GM18951 (cell line): ENCODE results near the gene DNM3.
"Not testable (repeated sequence)": the region's sequence is repeated elsewhere in the genome, so short reads cannot be mapped to it uniquely, and the experiment has no call there.

Experiments used
- POLR2A ChIP-seq: IDR thresholded peaks from 4 replicates; pipeline ENCODE4 v1.6.1; 2011; ENCODE audit warnings: mild to moderate bottlenecking; ENCODE audit not compliant: insufficient read length, insufficient read depth; ENCODE audit errors: extremely low read depth
- in situ Hi-C: fragments of 300-500 bp; cut with MboI; formaldehyde crosslinking; loops from one replicate; pipeline ENCODE4 v1.12.0; 2022; ENCODE audit warnings: low sequenced_read_pairs, mixed read lengths, inconsistent platforms; ENCODE audit not compliant: unreplicated experiment

Gene DNM3

DNA sequence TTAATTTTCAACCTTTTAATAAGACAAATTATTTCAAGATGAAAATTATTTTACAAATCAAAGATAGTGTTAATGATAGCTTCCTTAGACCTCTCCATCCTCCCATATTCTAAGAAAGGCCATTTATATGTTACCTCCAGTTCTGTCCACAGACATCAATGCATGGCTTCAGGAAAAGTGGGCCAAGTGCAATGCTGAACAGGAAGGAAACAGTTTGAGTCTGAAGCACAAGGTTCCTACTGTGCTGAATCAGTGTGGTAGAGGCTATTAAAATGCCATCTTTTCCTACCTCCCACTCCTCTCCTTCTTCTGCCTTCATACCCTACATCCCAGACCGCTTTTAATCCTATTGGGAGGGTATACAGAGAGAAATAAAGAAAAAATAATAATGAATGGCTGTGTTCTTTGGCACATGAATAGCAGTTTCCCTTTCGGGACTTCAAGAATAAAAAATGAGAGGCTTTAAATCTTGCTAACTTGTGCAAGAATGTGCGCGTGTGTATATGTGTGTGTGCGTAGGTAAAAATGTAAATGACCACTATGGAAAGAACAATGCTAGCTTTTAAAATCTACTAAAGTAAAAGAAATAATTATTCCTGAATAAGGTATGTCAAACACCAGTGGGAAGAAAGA, 516.6 kb downstream of the DNM3 start:
- in situ Hi-C loops = no loop called here
- TF ChIP-seq POLR2A = no peak

GRCh38 chr1:172359491-172359999, 518.2 kb downstream of the DNM3 start:
- no peak for TF ChIP-seq POLR2A
- in situ Hi-C loops = no loop called here

DNA sequence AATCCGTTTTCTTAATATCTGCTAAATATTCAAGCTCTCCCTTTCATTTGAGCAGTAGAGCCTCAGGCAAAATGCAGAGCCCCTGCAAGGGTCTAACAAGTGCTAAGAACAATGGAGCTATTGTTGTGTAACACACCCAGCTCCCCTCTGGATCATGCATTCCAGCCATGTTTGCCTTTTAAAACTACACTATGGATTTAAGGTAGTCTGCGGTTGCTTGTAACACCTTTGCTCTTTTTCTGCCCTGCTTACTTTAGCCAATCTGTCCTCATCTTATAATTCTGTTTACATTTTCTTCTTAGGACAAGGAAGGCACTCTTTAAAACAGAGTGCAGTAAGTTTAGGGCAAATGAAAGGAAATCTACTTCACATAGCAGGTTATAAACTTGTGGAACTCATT, 519.2 kb downstream of the DNM3 start:
- no peak for TF ChIP-seq POLR2A
- in situ Hi-C loops = no loop called here

DNA sequence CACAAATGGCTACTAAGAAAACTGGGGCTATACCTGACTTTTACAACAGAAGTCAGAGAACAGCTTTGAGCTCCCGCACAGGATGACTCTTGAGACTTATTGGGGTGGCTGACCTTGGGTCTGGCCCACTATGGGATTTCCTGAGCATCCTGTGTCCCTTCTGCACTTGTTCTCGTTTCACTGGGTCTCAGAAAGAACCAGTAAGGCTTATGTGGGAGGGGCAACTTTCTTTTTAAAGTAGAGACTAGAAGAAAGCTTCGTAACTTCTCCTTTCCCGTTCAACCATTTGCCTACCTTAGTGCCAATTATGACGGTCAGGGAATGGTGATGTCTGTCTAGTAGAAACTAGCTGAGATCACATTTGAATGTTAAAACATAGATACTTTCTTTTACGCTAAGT, 519.7 kb downstream of the DNM3 start:
- in situ Hi-C loops = no loop called here
- no peak for TF ChIP-seq POLR2A

GRCh38 chr1:172363852-172364251, 522.6 kb downstream of the DNM3 start:
- in situ Hi-C loops = no loop called here
- TF ChIP-seq POLR2A = no peak

- in situ Hi-C loops = not testable (repeated sequence)
These were observed 530.3 kb downstream of the DNM3 start for GRCh38 chr1:172371646-172372045.

DNA sequence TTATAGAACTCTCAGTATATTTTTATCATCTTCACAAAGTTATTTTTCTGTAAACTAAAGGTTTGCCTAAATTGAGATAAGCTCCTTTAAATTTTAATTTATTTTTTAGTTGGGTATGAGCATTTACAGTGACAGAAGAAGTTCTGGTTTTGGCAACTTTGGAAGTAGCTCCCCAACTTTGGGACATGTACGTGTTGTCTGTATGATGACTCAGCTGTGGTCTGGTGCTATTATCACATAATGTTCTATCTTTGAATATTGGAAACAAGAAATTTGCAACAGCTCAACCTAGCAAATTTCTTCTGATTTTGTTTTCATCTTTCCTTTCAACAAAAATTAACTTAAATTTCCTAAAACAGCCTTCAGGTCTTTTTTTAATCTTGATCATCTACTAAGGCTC, 532.6 kb downstream of the DNM3 start:
- in situ Hi-C loops = no loop called here
- no peak for TF ChIP-seq POLR2A

DNA sequence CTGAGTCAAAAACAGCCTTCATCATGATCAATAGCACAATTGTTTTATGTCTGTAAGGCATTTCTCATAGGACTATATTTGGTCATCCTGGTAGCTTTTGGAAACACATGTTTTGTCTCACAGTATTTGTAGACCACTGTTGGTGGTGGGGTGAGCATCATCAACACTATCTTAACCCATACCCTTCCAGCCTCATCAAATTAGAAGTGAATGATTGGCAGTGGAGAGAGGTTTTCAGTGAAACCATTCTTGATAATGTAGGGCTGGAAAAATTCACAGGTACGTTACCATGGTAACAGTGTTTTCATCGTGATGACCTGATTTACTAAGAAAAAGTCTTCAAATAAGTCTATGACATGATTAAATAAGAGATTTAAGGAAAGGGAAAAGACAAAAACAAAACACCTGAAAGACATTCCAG, 533.9 kb downstream of the DNM3 start:
- TF ChIP-seq POLR2A = no peak
- in situ Hi-C loops = no loop called here

DNA sequence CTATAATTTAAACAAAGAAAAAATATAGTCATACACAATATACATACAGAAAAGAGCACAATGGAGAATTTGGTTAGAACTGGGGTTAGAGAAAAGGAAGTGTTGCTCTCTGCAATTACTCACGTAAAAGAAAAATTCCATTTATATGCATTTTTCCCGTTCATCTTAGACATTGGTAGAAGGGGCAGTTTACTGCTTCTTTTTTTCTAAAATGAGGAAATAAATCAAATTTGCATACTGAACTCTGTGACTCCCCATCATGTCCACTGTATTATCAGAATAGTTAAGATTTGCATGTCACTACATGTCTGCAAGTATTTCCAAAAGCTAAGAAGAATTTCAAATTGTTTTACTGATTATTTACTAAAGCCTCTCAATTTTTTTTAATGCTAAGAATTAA, 535.1 kb downstream of the DNM3 start:
- no peak for TF ChIP-seq POLR2A
- in situ Hi-C loops = no loop called here

GRCh38 chr1:172377565-172377964, 536.3 kb downstream of the DNM3 start:
- in situ Hi-C loops = no loop called here
- TF ChIP-seq POLR2A = no peak

- no peak for TF ChIP-seq POLR2A
- in situ Hi-C loops = no loop called here
These were observed 536.9 kb downstream of the DNM3 start for GRCh38 chr1:172378109-172378760.

- in situ Hi-C loops = no loop called here
- TF ChIP-seq POLR2A = no peak
These were observed 539.3 kb downstream of the DNM3 start for GRCh38 chr1:172380441-172381244.

DNA sequence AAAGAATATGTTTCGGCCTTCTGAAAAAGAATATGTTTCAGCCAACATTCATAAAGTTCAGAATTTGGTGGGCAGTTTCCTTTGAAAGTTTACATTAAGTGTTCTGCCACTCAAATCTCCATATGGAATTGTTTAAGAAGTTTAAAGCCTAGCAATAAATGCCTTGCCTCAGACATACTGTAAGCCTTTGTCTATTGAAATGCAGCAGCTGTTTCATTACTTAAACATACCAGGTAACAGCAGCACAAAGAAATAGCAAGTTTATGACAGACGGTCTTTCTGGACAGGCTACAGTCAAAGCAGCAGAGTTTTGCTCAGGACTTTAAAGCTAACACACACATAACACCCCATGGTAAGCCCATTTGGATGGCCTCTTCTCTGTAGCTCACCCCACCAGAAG, 540.6 kb downstream of the DNM3 start:
- TF ChIP-seq POLR2A = no peak
- in situ Hi-C loops = no loop called here

- in situ Hi-C loops = no loop called here
- TF ChIP-seq POLR2A = no peak
These were observed 541.1 kb downstream of the DNM3 start for GRCh38 chr1:172382406-172382805.
